HepG2 (cell line): ENCODE results near the gene CCL3.

Experiments used
- CTCF ChIP-seq: sonication (generic); formaldehyde crosslinking; IDR thresholded peaks from 2 replicates; pipeline ENCODE4 v1.5.0; 2020; ENCODE audit warnings: mild to moderate bottlenecking, missing genetic modification reagents, moderate library complexity
- ETV6 ChIP-seq: sonication (generic); formaldehyde crosslinking; conservative IDR thresholded peaks from 2 replicates; pipeline ENCODE4 v1.4.0; 2020; ENCODE audit warnings: missing genetic modification reagents
- FOXA1 ChIP-seq, 2 experiments: fragments of 450-650 bp in 1 of 2; sonication (generic) in 1 of 2; formaldehyde crosslinking in 1 of 2; IDR thresholded peaks; 2 replicates each; pipeline versions ENCODE4 v1.4.0 to v1.6.1; 2016 to 2020; ENCODE audit warnings: missing genetic modification reagents in 1 of 2
- JUN ChIP-seq: sonication (generic); formaldehyde crosslinking; IDR thresholded peaks from 2 replicates; pipeline ENCODE4 v1.4.0; 2020; ENCODE audit warnings: mild to moderate bottlenecking, missing genetic modification reagents
- SMARCE1 ChIP-seq: fragments of 450-650 bp; IDR thresholded peaks from 2 replicates; pipeline ENCODE4 v1.6.1; 2017; ENCODE audit warnings: borderline replicate concordance
- TOE1 ChIP-seq: sonication (generic); formaldehyde crosslinking; IDR thresholded peaks from 2 replicates; pipeline ENCODE4 v1.4.0; 2020; ENCODE audit warnings: mild to moderate bottlenecking, missing genetic modification reagents
- ZNF232 ChIP-seq: sonication (generic); formaldehyde crosslinking; IDR thresholded peaks from 2 replicates; pipeline ENCODE4 v1.4.0; 2020; ENCODE audit warnings: missing genetic modification reagents, borderline replicate concordance
- ZNF276 ChIP-seq: sonication (generic); formaldehyde crosslinking; IDR thresholded peaks from 2 replicates; pipeline ENCODE4 v1.4.0; 2020; ENCODE audit warnings: mild to moderate bottlenecking, low read depth, missing genetic modification reagents
- ZNF367 ChIP-seq: sonication (generic); formaldehyde crosslinking; IDR thresholded peaks from 2 replicates; pipeline ENCODE4 v1.4.0; 2020; ENCODE audit warnings: missing genetic modification reagents, borderline replicate concordance
- ZNF558 ChIP-seq: sonication (generic); formaldehyde crosslinking; IDR thresholded peaks from 2 replicates; pipeline ENCODE4 v1.9.0; 2022; ENCODE audit warnings: mild to moderate bottlenecking, missing genetic modification reagents, borderline replicate concordance

- TF ChIP-seq CTCF (CRISPR knock-in tag), result no peak
- no peak for TF ChIP-seq ZNF558 (CRISPR knock-in tag)
- TF ChIP-seq ETV6 (CRISPR knock-in tag), result no peak
- no peak for TF ChIP-seq ZNF276
- TF ChIP-seq JUN (CRISPR knock-in tag), result no peak
- TF ChIP-seq FOXA1 (IDR thresholded peaks at IDR 0.05), result no peak
- TF ChIP-seq FOXA1 (CRISPR knock-in tag; IDR thresholded peaks at IDR 0.05), result no peak
- TF ChIP-seq ZNF367 (CRISPR knock-in tag), result no peak
- TF ChIP-seq ZNF232, result no peak
- TF ChIP-seq TOE1 (CRISPR knock-in tag), result no peak
- no peak for TF ChIP-seq SMARCE1
Observed at GRCh38 chr17:36133602-36134236, 43.8 kb upstream of the CCL3 start.
